ENCODE data around the gene XG.
"Not testable (repeated sequence)": the region's sequence is repeated elsewhere in the genome, so short reads cannot be mapped to it uniquely, and the experiment has no call there.

XG gene

DNA sequence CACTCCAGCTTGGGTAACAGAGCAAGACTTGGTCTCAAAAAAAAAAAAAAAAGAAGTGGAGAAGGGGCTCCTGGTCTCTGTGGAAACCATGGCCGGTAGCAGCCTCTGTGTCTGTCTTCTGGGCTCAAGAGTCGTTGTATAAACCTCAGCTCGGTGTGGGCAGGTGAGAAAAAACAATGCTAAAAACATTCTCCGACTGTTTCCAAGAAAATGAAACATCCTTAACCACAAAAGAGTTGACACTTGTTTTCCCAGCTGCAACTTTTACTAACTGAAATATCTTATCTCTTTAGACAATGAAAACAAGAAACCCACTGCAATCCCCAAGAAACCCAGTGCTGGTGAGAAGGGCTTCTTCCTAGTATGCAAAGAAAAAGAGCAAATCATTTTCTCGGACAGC, 34.5 kb upstream of the XG start:
- ChIA-PET CTCF (no interaction called here), POLR2A (no interaction called here)
- DNase-seq (ENCODE audit: extremely low spot score), result no peak
- TF ChIP-seq CTCF (IDR thresholded peaks at IDR 0.05; ENCODE audit: control extremely low read depth, extremely low read depth, low read depth, missing control alignments), result no peak

GRCh38 chrX:2718821-2719220, 33.0 kb upstream of the XG start:
- ChIA-PET POLR2A (no interaction called here), CTCF (no interaction called here)
- no peak for DNase-seq (ENCODE audit: extremely low spot score)
- TF ChIP-seq CTCF (IDR thresholded peaks at IDR 0.05; ENCODE audit: control extremely low read depth, extremely low read depth, low read depth, missing control alignments), result no peak

DNA sequence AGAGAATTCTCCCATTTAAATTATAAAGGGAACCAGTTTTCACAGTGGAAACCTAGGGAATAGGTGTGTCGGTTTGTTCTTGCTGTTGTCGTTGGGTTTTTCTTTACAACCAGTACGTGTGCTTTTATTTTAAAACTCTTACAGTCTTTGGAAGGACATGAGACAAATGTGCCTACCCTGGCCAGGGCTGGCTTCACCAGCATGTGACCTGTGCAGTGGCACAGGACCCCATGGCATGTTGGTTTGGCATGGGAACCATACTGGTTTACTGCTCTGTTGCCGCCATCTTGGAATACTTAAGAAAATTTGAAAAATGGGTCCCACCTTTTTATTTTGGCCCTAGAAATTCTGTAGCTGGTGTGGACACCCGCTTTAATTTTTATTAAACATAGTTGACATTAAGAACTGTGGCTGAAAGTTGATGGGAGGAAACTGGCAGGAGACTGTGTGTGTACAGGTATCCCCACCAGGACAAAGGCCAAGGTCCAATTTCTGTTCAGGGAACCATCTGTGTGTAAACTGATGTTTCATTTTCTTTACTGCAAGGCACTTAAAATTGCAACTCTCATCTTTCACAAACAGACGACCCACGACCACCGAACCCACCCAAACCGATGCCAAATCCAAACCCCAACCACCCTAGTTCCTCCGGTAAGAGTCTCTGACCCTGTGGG, 31.9 kb upstream of the XG start:
- no peak for DNase-seq (ENCODE audit: extremely low spot score)
- no peak for TF ChIP-seq CTCF (IDR thresholded peaks at IDR 0.05; ENCODE audit: control extremely low read depth, extremely low read depth, low read depth, missing control alignments)
- POLR2A ChIA-PET, result no interaction called here
- CTCF ChIA-PET, result no interaction called here

- TF ChIP-seq CTCF (IDR thresholded peaks at IDR 0.05; ENCODE audit: control extremely low read depth, extremely low read depth, low read depth, missing control alignments), result no peak
- POLR2A ChIA-PET, result no interaction called here
- CTCF ChIA-PET, result no interaction called here
- no peak for DNase-seq (ENCODE audit: extremely low spot score)
Observed at GRCh38 chrX:2723286-2723879, 28.5 kb upstream of the XG start.

DNA sequence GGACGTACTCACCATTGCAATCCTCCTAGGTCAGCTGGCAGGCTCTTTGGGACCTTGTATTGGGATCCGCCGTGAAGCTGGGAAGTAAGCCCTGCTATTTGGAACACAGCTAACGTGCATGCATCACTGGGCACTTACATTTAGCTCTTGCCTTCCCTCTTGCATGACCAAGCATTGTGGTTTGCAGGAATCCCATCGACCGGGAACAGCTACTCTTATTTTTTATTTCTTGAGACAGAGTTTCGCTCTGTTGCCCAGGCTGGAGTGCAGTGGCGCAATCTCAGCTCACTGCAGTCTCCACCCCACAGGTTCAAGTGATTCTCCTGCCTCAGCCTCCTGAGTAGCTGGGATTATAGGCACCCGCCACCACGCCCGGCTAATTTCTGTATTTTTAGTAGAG, 24.6 kb upstream of the XG start:
- CTCF ChIA-PET; POLR2A ChIA-PET; DNase-seq (ENCODE audit: extremely low spot score): not testable (repeated sequence)

DNA sequence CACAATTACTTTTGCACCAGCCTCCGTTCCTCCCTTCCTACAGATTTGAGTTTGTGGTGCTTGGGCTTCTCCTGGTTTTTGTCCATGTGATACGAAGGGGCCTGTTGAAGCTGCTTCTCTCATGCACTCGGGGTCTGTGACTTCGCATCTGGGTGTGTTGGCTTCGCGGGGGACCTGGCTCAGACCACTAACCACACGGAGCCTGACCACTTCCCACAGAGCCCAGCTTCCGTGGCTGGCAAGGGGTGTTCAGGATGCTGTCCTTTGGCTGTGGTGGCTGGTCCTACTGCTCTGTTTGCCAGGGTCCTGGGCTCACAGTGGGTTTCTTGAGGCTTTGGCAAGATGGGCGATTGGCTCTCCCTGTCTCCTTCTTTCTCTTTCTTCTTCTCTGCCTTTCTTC, 19.8 kb upstream of the XG start:
- POLR2A ChIA-PET, result no interaction called here
- TF ChIP-seq CTCF (IDR thresholded peaks at IDR 0.05; ENCODE audit: control extremely low read depth, extremely low read depth, low read depth, missing control alignments), result no peak
- CTCF ChIA-PET, result no interaction called here
- no peak for DNase-seq (ENCODE audit: extremely low spot score)

DNA sequence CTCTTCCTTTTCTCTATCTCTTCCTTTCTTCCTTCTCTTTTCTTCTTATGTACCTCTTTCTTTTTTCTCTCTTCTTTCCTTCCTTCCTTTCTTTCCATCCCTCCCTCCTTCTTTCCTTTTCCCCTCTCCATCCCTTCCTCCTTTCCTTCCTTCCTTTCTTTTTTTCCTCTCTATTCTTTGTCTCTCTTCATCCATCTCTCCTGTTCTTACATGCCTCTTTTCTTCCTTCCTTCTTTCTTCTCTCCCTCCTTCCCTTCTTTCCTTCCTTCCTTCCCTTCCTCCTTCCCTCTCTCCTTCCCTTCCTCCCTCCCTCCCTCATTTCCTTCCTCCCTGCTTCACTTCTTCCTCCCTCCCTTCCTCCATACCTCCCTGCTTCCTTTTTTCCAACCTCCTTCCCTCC, 19.2 kb upstream of the XG start:
- no peak for DNase-seq (ENCODE audit: extremely low spot score)
- CTCF ChIA-PET, result no interaction called here
- no peak for TF ChIP-seq CTCF (IDR thresholded peaks at IDR 0.05; ENCODE audit: control extremely low read depth, extremely low read depth, low read depth, missing control alignments)

More for the DNA sequence above, 19.2 kb upstream of the XG start:
- POLR2A ChIA-PET, result no interaction called here

Measured in GM10248 (cell line).